HepG2 (cell line): ENCODE measurements around the gene EXOC3. TPM values are rescaled to one million over a fixed set of nuclear protein-coding genes. Genes with fewer than 3 reads are reported as not detected.

ENCODE experiments used
- ATAC-seq: fragments of 200-7000 bp; cut with Tn5 transposase; 3 replicates; pipeline ENCODE4 v1.9.1; 2020; ENCODE audit warnings: mild to moderate bottlenecking, moderate library complexity
- BruUV-seq: library from RNA; stranded (reverse); fragments of 400-500 nt; replicated peaks from 2 replicates; lab custom pipeline; 2021; lab: Mats Ljungman, UMichigan
- CTCF ChIA-PET: fragments of 300-600 bp; formaldehyde crosslinking; extraction: SDS; loops from one replicate; lab custom pipeline; 2021; ENCODE audit warnings: low total read pairs, inconsistent platforms, low intra/inter-chr PET ratio; lab: Yijun Ruan, JAX
- POLR2A ChIA-PET: fragments of 350-600 bp; sonication (Branson Sonifier 250); formaldehyde crosslinking; loops from one replicate; lab custom pipeline; 2020; ENCODE audit warnings: antibody characterized with exemption, inconsistent platforms; lab: Yijun Ruan, JAX
- DNase-seq: peaks from one replicate; pipeline ENCODE4 v3.0.0-alpha.2; 2015; ENCODE audit warnings: low spot score
- FAIRE-seq: peaks from 3 replicates; lab custom pipeline; 2011; peaks lifted over from hg19 to GRCh38; lab: Jason Lieb, UNC
- H2AFZ ChIP-seq: one replicate; pipeline ENCODE4 v1.6.1; 2011; ENCODE audit warnings: low read length, inconsistent platforms
- H3K27ac ChIP-seq: fragments of 300-600 bp; 3 replicates; pipeline ENCODE4 v1.8.0; 2011; ENCODE audit warnings: mixed run types, mild to moderate bottlenecking, mixed read lengths, low read length, inconsistent platforms; ENCODE audit not compliant: insufficient read depth; ENCODE audit errors: extremely low read length
- H3K27me3 ChIP-seq, 2 experiments: fragments of 200-600 bp in 1 of 2; 2 replicates in 1 of 2; 3 replicates in 1 of 2; pipeline versions ENCODE4 v1.6.0 to v1.8.0; 2011; ENCODE audit warnings: low read length in 2 of 2, mild to moderate bottlenecking in 2 of 2, moderate library complexity in 2 of 2, inconsistent platforms in 1 of 2; ENCODE audit not compliant: insufficient read depth in 2 of 2, control insufficient read depth in 1 of 2
- H3K36me3 ChIP-seq, 2 experiments: fragments of 200-600 bp in 1 of 2; replicated peaks in 1 of 2; 2 replicates in 1 of 2; 3 replicates in 1 of 2; pipeline versions ENCODE4 v1.5.1 to v1.8.0; 2011; ENCODE audit warnings: low read length in 2 of 2, inconsistent platforms in 1 of 2; ENCODE audit not compliant: insufficient read depth in 2 of 2, control insufficient read depth in 1 of 2
- H3K4me1 ChIP-seq: 2 replicates; pipeline ENCODE4 v1.5.1; 2012; ENCODE audit warnings: low read length, inconsistent platforms; ENCODE audit not compliant: insufficient read depth
- H3K4me2 ChIP-seq: 2 replicates; pipeline ENCODE4 v1.6.0; 2011; ENCODE audit warnings: low read depth, low read length, inconsistent platforms
- H3K4me3 ChIP-seq, 3 experiments: fragments of 200-600 bp in 1 of 3; sonication (generic), shearing (Covaris generic) in 1 of 3; replicated peaks in 1 of 3; 2 replicates each; pipeline ENCODE4 v1.5.1; 2011 to 2016; ENCODE audit warnings: low read length in 3 of 3, inconsistent platforms in 2 of 3, low read depth in 2 of 3, mild to moderate bottlenecking in 2 of 3, control low read depth in 1 of 3, mixed read lengths in 1 of 3; ENCODE audit not compliant: insufficient read depth in 1 of 3
- H3K79me2 ChIP-seq: one replicate; pipeline ENCODE4 v1.6.1; 2011; ENCODE audit warnings: low read length, inconsistent platforms; ENCODE audit not compliant: insufficient read depth
- H3K9ac ChIP-seq: 2 replicates; pipeline ENCODE4 v1.6.0; 2011; ENCODE audit warnings: mild to moderate bottlenecking, low read depth, low read length, inconsistent platforms; ENCODE audit not compliant: insufficient read depth
- H3K9me3 ChIP-seq: 2 replicates; pipeline ENCODE4 v1.5.1; 2012; ENCODE audit warnings: mild to moderate bottlenecking, low read length
- H4K20me1 ChIP-seq: 2 replicates; pipeline ENCODE4 v1.6.0; 2011; ENCODE audit warnings: inconsistent platforms, mild to moderate bottlenecking, low read length, moderate library complexity; ENCODE audit not compliant: insufficient read depth
- AKNA ChIP-seq: sonication (generic); formaldehyde crosslinking; IDR thresholded peaks from 2 replicates; pipeline ENCODE4 v1.4.0; 2020; ENCODE audit warnings: missing genetic modification reagents, borderline replicate concordance
- ARNT2 ChIP-seq: sonication (generic); formaldehyde crosslinking; IDR thresholded peaks from 2 replicates; pipeline ENCODE4 v1.8.0; 2022; ENCODE audit warnings: mild to moderate bottlenecking, low read depth, missing genetic modification reagents, moderate library complexity
- CREM ChIP-seq, 2 experiments: sonication (generic) in 1 of 2; formaldehyde crosslinking in 1 of 2; IDR thresholded peaks; 2 replicates each; pipeline versions ENCODE4 v1.4.0 to v1.6.1; 2016 to 2020; ENCODE audit warnings: antibody characterized with exemption in 1 of 2, mild to moderate bottlenecking in 1 of 2, missing genetic modification reagents in 1 of 2
- KDM3A ChIP-seq: IDR thresholded peaks from 2 replicates; pipeline ENCODE4 v1.6.1; 2018; ENCODE audit warnings: low read depth, missing compliant biosample characterization
- KLF16 ChIP-seq, 2 experiments: sonication (generic) in 1 of 2; formaldehyde crosslinking in 1 of 2; IDR thresholded peaks; 2 replicates each; pipeline versions ENCODE4 v1.6.1 to v1.8.0; 2016 to 2023; ENCODE audit warnings: missing genetic modification reagents in 2 of 2, missing compliant biosample characterization in 1 of 2
- LCORL ChIP-seq, 2 experiments: fragments of 450-650 bp in 1 of 2; sonication (generic) in 1 of 2; formaldehyde crosslinking in 1 of 2; IDR thresholded peaks; 2 replicates each; pipeline versions ENCODE4 v1.5.0 to v1.6.1; 2017 to 2020; ENCODE audit warnings: antibody characterized with exemption in 1 of 2, missing genetic modification reagents in 1 of 2
- ZFAT ChIP-seq: sonication (generic); formaldehyde crosslinking; conservative IDR thresholded peaks from 2 replicates; pipeline ENCODE4 v1.8.1; 2023; ENCODE audit warnings: missing genetic modification reagents, inconsistent platforms
- WGBS: methylation state at CpG from one replicate; pipeline ENCODE4 v1.1.6; 2017; ENCODE audit warnings: low lambda C conversion rate; 5-methylcytosine and 5-hydroxymethylcytosine counted together
- in situ Hi-C: cut with HindIII; loops from 2 replicates; pipeline ENCODE4 v1.10.0; 2017; ENCODE audit warnings: low pct_unique_long_range_greater_than_20kb; ENCODE audit not compliant: extremely low pct_ligation_motif_present
- intact Hi-C: fragments of 100-400 bp; cut with micrococcal nuclease; formaldehyde crosslinking; loops from one replicate; pipeline ENCODE4 v1.10.0; 2022; ENCODE audit not compliant: unreplicated experiment
- polyA plus RNA-seq, 8 experiments: library from polyadenylated mRNA; depleted of rRNA in 3 of 8; stranded (reverse) in 7 of 8; unstranded in 1 of 8; fragments of >200 nt; fragmentation: Illumina TruSeq in 4 of 8; extraction: Trizol in 4 of 8; gene quantifications; 2 replicates each; pipeline versions ENCODE4 v1.2.1 to v1.2.3, GENCODE V29; 2011 to 2016; ENCODE audit warnings: low read depth in 4 of 8, missing spikeins in 1 of 8, mixed read lengths in 1 of 8; ENCODE audit not compliant: insufficient read depth in 1 of 8
- total RNA-seq, 5 experiments: library from RNA; depleted of rRNA; stranded (reverse); fragments of >200 nt; fragmentation: Illumina TruSeq; extraction: Trizol; gene quantifications; 2 replicates each; pipeline ENCODE4 v1.2.3, GENCODE V29; 2016; ENCODE audit warnings: low read depth in 1 of 5

EXOC3 gene
- total and polyA plus RNA-seq, 2 of the 13 experiments (the other 11 are each of a cell fraction or from before 2014, with no cell fraction given): 9.2 to 20.5 TPM

DNA sequence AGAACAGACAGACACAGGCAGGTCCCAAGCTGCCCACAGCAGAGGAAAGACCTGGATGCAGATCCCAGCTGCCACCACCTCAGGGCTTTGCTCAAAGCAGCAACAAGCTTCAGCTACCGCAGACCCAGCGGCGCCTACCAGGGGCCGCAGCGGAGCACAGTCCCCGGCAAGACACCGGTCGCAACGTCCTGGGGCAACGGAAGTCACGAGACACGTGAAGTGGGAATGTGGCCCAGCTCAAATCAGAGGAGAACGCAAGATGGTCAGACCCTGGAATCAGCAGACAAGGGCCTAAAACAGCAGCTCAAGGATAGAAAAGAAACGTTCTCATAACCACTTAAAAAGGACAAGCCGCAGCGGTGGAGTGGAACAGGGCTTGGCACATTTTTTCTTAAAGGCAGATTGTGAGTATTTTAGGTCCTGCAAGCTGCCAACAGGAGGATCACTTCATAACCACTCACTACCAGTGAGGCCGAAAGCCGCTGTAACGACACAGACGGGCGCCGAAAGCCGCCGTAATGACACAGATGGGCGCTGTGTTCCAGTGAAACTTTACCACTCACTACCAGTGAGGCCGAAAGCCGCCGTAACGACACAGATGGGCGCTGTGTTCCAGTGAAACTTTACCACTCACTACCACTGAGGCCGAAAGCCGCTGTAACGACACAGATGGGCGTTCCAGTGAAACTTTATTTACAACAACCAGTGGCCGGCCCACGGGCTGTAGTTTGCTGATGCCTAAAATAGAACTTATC, 59.5 kb downstream of the EXOC3 start:
- H3K9ac ChIP-seq: no peak overlapping the region
- WGBS: 72% methylated on average over 32 of the region's 36 CpGs
- no peak overlapping the region for H3K4me3 ChIP-seq
- FAIRE-seq (no peak), DNase-seq (no peak), ATAC-seq (peak; percentile 36; the same call in 2 of the 3 replicates)
- no peaks in the 10 kb centered on the region for H3K79me2 ChIP-seq
- peaks cover 17 to 73% of the 10 kb centered on the region in 2 experiments for H3K27me3 ChIP-seq
- in situ Hi-C loops (no loop called here), intact Hi-C loops (no loop called here)
- no peaks in the 10 kb centered on the region for H3K36me3 ChIP-seq
- no peaks in the 10 kb centered on the region for H3K9me3 ChIP-seq
- no peak overlapping the region for H3K27ac ChIP-seq
- ChIA-PET CTCF (no interaction called here), POLR2A (no interaction called here)
- TF ChIP-seq CREM (IDR thresholded peaks at IDR 0.05) (no peak), CREM (CRISPR knock-in tag; IDR thresholded peaks at IDR 0.05) (no peak), KLF16 (CRISPR knock-in tag; IDR thresholded peaks at IDR 0.05) (no peak), ARNT2 (CRISPR knock-in tag) (no peak), KDM3A (CRISPR knock-in tag) (no peak), AKNA (CRISPR knock-in tag) (no peak), ZFAT (CRISPR knock-in tag) (no peak), LCORL (IDR thresholded peaks at IDR 0.05) (no peak), LCORL (CRISPR knock-in tag; IDR thresholded peaks at IDR 0.05) (no peak)
- H3K4me1 ChIP-seq: peaks cover 8% of the 10 kb centered on the region
- H2AFZ ChIP-seq: no peak overlapping the region
- 0 out of 2 replicates have a peak, but pooled peaks cover 3% of the 10 kb centered on the region for H4K20me1 ChIP-seq
- BruUV-seq: no TSS peak
- no peak overlapping the region for H3K4me2 ChIP-seq
